ENCODE measurements around the gene ANKRD44. TPM values are rescaled to one million over a fixed set of nuclear protein-coding genes. Genes with fewer than 3 reads are reported as not detected.
"Not testable (repeated sequence)": the region's sequence is repeated elsewhere in the genome, so short reads cannot be mapped to it uniquely, and the experiment has no call there.

The ANKRD44 gene
- total RNA-seq, 1 experiment from 2014 or later, result 16.2 TPM

GRCh38 chr2:197287596-197287932 lies 23.0 kb downstream of the ANKRD44 start:
- not testable (repeated sequence) for DNase-seq (ENCODE audit: low spot score)

- DNase-seq (ENCODE audit: low spot score), result peak; percentile 81
Observed at GRCh38 chr2:197286805-197287595, 23.6 kb downstream of the ANKRD44 start.

GRCh38 chr2:197285361-197285760 lies 25.2 kb downstream of the ANKRD44 start:
- no peak for DNase-seq (ENCODE audit: low spot score)

- DNase-seq (ENCODE audit: low spot score), result no peak
Observed at GRCh38 chr2:197284956-197285355, 25.6 kb downstream of the ANKRD44 start.

GRCh38 chr2:197281421-197281820 lies 29.2 kb downstream of the ANKRD44 start:
- no peak for DNase-seq (ENCODE audit: low spot score)

GRCh38 chr2:197280015-197280702 lies 30.4 kb downstream of the ANKRD44 start:
- DNase-seq (ENCODE audit: low spot score), result no peak

- DNase-seq (ENCODE audit: low spot score), result no peak
Observed at GRCh38 chr2:197278799-197279763, 31.5 kb downstream of the ANKRD44 start.

- no peak for DNase-seq (ENCODE audit: low spot score)
Observed at GRCh38 chr2:197277794-197278193, 32.8 kb downstream of the ANKRD44 start.

GRCh38 chr2:197276156-197276555 lies 34.4 kb downstream of the ANKRD44 start:
- no peak for DNase-seq (ENCODE audit: low spot score)

- no peak for DNase-seq (ENCODE audit: low spot score)
Observed at GRCh38 chr2:197274937-197275336, 35.6 kb downstream of the ANKRD44 start.

- no peak for DNase-seq (ENCODE audit: low spot score)
Observed at GRCh38 chr2:197274349-197274748, 36.2 kb downstream of the ANKRD44 start.

GRCh38 chr2:197273485-197273884 lies 37.1 kb downstream of the ANKRD44 start:
- DNase-seq (ENCODE audit: low spot score), result no peak

- no peak for DNase-seq (ENCODE audit: low spot score)
Observed at GRCh38 chr2:197270601-197271000, 40.0 kb downstream of the ANKRD44 start.

GRCh38 chr2:197269815-197270214 lies 40.8 kb downstream of the ANKRD44 start:
- no peak for DNase-seq (ENCODE audit: low spot score)

- no peak for DNase-seq (ENCODE audit: low spot score)
Observed at GRCh38 chr2:197268786-197269584, 41.6 kb downstream of the ANKRD44 start.

- no peak for DNase-seq (ENCODE audit: low spot score)
Observed at GRCh38 chr2:197266477-197266876, 44.1 kb downstream of the ANKRD44 start.

- no peak for DNase-seq (ENCODE audit: low spot score)
Observed at GRCh38 chr2:197265924-197266323, 44.7 kb downstream of the ANKRD44 start.

- DNase-seq (ENCODE audit: low spot score), result no peak
Observed at GRCh38 chr2:197265036-197265435, 45.5 kb downstream of the ANKRD44 start.

GRCh38 chr2:197264332-197264731 lies 46.2 kb downstream of the ANKRD44 start:
- DNase-seq (ENCODE audit: low spot score), result no peak

- DNase-seq (ENCODE audit: low spot score), result no peak
Observed at GRCh38 chr2:197263077-197263476, 47.5 kb downstream of the ANKRD44 start.

GRCh38 chr2:197261808-197262226 lies 48.8 kb downstream of the ANKRD44 start:
- DNase-seq (ENCODE audit: low spot score), result no peak
